ENCODE results near the gene FSIP1.

GRCh38 chr15:39641191-39641889 lies 141.3 kb downstream of the FSIP1 start:
- TF ChIP-seq POLR2A (IDR thresholded peaks at IDR 0.05; ENCODE audit: low read depth, low read length) (no peak), POU2F2 (IDR thresholded peaks at IDR 0.05; ENCODE audit: low read depth, low read length) (no peak), POLR2AphosphoS5 (IDR thresholded peaks at IDR 0.05; ENCODE audit: low read depth, low read length) (no peak), TAF1 (IDR thresholded peaks at IDR 0.05; ENCODE audit: low read depth, low read length) (no peak)
